ENCODE results near the gene GATC. TPM values are rescaled to one million over a fixed set of nuclear protein-coding genes. Genes with fewer than 3 reads are reported as not detected.
"Not testable (repeated sequence)": the region's sequence is repeated elsewhere in the genome, so short reads cannot be mapped to it uniquely, and the experiment has no call there.

The GATC gene
- total RNA-seq, 1 donor from 2014 or later: 29.3 TPM

- Histone ChIP-seq H3K36me3 (no peaks in the 10 kb centered on the region), H3K27me3 (no peaks in the 10 kb centered on the region), H3K27ac (peak overlapping the region; percentile 6), H3K4me3 (no peak overlapping the region), H3K9me3 (no peaks in the 10 kb centered on the region), H3K4me1 (no peaks in the 10 kb centered on the region)
- intact Hi-C loops (cut with DNase I): no loop called here
- ATAC-seq (no peak), DNase-seq (no peak)
- TF ChIP-seq CTCF (IDR thresholded peaks at IDR 0.05): no peak
These were observed 35.0 kb downstream of the GATC start for GRCh38 chr12:120481022-120481767.

GRCh38 chr12:120483621-120484020 is 37.4 kb downstream of the GATC start:
- Histone ChIP-seq H3K27me3 (no peaks in the 10 kb centered on the region), H3K4me3 (no peak overlapping the region), H3K36me3 (no peaks in the 10 kb centered on the region), H3K27ac (no peak overlapping the region), H3K9me3 (no peaks in the 10 kb centered on the region), H3K4me1 (no peaks in the 10 kb centered on the region)
- intact Hi-C loops (cut with DNase I): no loop called here
- no peak for TF ChIP-seq CTCF (IDR thresholded peaks at IDR 0.05)
- DNase-seq: no peak
- peak; percentile 44 for ATAC-seq

GRCh38 chr12:120485961-120486881 is 40.0 kb downstream of the GATC start:
- H3K4me1 ChIP-seq: no peaks in the 10 kb centered on the region
- TF ChIP-seq CTCF (IDR thresholded peaks at IDR 0.05): no peak
- no peaks in the 10 kb centered on the region for H3K36me3 ChIP-seq
- intact Hi-C loops (cut with DNase I): no loop called here
- H3K27me3 ChIP-seq: no peaks in the 10 kb centered on the region
- H3K9me3 ChIP-seq: no peaks in the 10 kb centered on the region
- no peak overlapping the region for H3K27ac ChIP-seq
- no peak for ATAC-seq
- no peak overlapping the region for H3K4me3 ChIP-seq
- no peak for DNase-seq

- intact Hi-C loops (cut with DNase I); DNase-seq; H3K4me1 ChIP-seq; H3K27me3 ChIP-seq; ATAC-seq; H3K36me3 ChIP-seq; H3K9me3 ChIP-seq; H3K4me3 ChIP-seq; H3K27ac ChIP-seq: not testable (repeated sequence)
These were observed 41.3 kb downstream of the GATC start for GRCh38 chr12:120487552-120487951.

GRCh38 chr12:120488057-120488640 is 41.9 kb downstream of the GATC start:
- TF ChIP-seq CTCF (IDR thresholded peaks at IDR 0.05): no peak
- Histone ChIP-seq H3K4me1 (no peaks in the 10 kb centered on the region), H3K36me3 (no peaks in the 10 kb centered on the region), H3K9me3 (no peaks in the 10 kb centered on the region), H3K27me3 (no peaks in the 10 kb centered on the region), H3K4me3 (no peak overlapping the region), H3K27ac (no peak overlapping the region)
- ATAC-seq: no peak
- intact Hi-C loops (cut with DNase I): no loop called here
- DNase-seq: no peak

- no peak for TF ChIP-seq CTCF (IDR thresholded peaks at IDR 0.05)
- Histone ChIP-seq H3K27me3 (no peaks in the 10 kb centered on the region), H3K27ac (no peak overlapping the region), H3K4me1 (no peaks in the 10 kb centered on the region), H3K4me3 (no peak overlapping the region), H3K36me3 (no peaks in the 10 kb centered on the region), H3K9me3 (no peaks in the 10 kb centered on the region)
- DNase-seq: no peak
- no peak for ATAC-seq
- intact Hi-C loops (cut with DNase I): no loop called here
These were observed 42.8 kb downstream of the GATC start for GRCh38 chr12:120489018-120489417.
